Epithelial cell of prostate (primary cell): ENCODE data around the gene PEX26.
"Not testable (repeated sequence)": the region's sequence is repeated elsewhere in the genome, so short reads cannot be mapped to it uniquely, and the experiment has no call there.

ENCODE experiments used
- DNase-seq: peaks from one replicate; pipeline ENCODE4 v3.0.0-alpha.2; 2011; ENCODE audit warnings: low read depth, low spot score
- H3K27ac ChIP-seq: fragments of 450-650 bp; 2 replicates; pipeline ENCODE4 v1.5.1; 2017; ENCODE audit warnings: mild to moderate bottlenecking

Gene PEX26

GRCh38 chr22:18077639-18078328 lies at the start of gene PEX26:
PEX26 (plus strand) TSS chr22:18077990; CDS start chr22:18078377, 387 bp downstream.
- peak; percentile 79 for DNase-seq
- H3K27ac ChIP-seq = peak within 1 kb of the TSS; percentile 69

- DNase-seq = no peak
- no peak overlapping the region for H3K27ac ChIP-seq
Observed at GRCh38 chr22:18028817-18029527, 48.8 kb upstream of the PEX26 start.

GRCh38 chr22:18029686-18030267 lies 48.0 kb upstream of the PEX26 start:
- no peak overlapping the region for H3K27ac ChIP-seq
- no peak for DNase-seq

- H3K27ac ChIP-seq = peak overlapping the region; percentile 98
- peak; percentile 89 for DNase-seq
Observed at GRCh38 chr22:18031695-18032454, 45.9 kb upstream of the PEX26 start.

GRCh38 chr22:18032455-18033101 lies 45.2 kb upstream of the PEX26 start:
- peak overlapping the region; percentile 98 for H3K27ac ChIP-seq
- DNase-seq = peak; percentile 77

GRCh38 chr22:18033204-18033998 lies 44.4 kb upstream of the PEX26 start:
- no peak for DNase-seq
- peak overlapping the region; percentile 98 for H3K27ac ChIP-seq

GRCh38 chr22:18034076-18034475 lies 43.7 kb upstream of the PEX26 start:
- H3K27ac ChIP-seq = peak overlapping the region; percentile 98
- no peak for DNase-seq

GRCh38 chr22:18035751-18036150 lies 42.0 kb upstream of the PEX26 start:
- peak overlapping the region; percentile 54 for H3K27ac ChIP-seq
- DNase-seq = no peak

GRCh38 chr22:18040898-18041297 lies 36.9 kb upstream of the PEX26 start:
- not testable (repeated sequence) for H3K27ac ChIP-seq, DNase-seq

GRCh38 chr22:18042685-18043084 lies 35.1 kb upstream of the PEX26 start:
- DNase-seq = no peak
- no peak overlapping the region for H3K27ac ChIP-seq

- no peak for DNase-seq
- H3K27ac ChIP-seq = no peak overlapping the region
Observed at GRCh38 chr22:18044548-18045271, 33.1 kb upstream of the PEX26 start.

- no peak for DNase-seq
- no peak overlapping the region for H3K27ac ChIP-seq
Observed at GRCh38 chr22:18045794-18046193, 32.0 kb upstream of the PEX26 start.

GRCh38 chr22:18048041-18048440 lies 29.7 kb upstream of the PEX26 start:
- no peak overlapping the region for H3K27ac ChIP-seq
- no peak for DNase-seq

GRCh38 chr22:18048441-18048898 lies 29.3 kb upstream of the PEX26 start:
- no peak overlapping the region for H3K27ac ChIP-seq
- DNase-seq = no peak

GRCh38 chr22:18050065-18050464 lies 27.7 kb upstream of the PEX26 start:
- no peak for DNase-seq
- H3K27ac ChIP-seq = peak overlapping the region; percentile 20

- not testable (repeated sequence) for H3K27ac ChIP-seq, DNase-seq
Observed at GRCh38 chr22:18051113-18051512, 26.7 kb upstream of the PEX26 start.

GRCh38 chr22:18053216-18053946 lies 24.4 kb upstream of the PEX26 start:
- H3K27ac ChIP-seq, DNase-seq: not testable (repeated sequence)

- no peak for DNase-seq
- peak overlapping the region; percentile 48 for H3K27ac ChIP-seq
Observed at GRCh38 chr22:18055619-18056160, 22.1 kb upstream of the PEX26 start.
